ENCODE results near the gene TSPAN18.

The TSPAN18 gene

DNA sequence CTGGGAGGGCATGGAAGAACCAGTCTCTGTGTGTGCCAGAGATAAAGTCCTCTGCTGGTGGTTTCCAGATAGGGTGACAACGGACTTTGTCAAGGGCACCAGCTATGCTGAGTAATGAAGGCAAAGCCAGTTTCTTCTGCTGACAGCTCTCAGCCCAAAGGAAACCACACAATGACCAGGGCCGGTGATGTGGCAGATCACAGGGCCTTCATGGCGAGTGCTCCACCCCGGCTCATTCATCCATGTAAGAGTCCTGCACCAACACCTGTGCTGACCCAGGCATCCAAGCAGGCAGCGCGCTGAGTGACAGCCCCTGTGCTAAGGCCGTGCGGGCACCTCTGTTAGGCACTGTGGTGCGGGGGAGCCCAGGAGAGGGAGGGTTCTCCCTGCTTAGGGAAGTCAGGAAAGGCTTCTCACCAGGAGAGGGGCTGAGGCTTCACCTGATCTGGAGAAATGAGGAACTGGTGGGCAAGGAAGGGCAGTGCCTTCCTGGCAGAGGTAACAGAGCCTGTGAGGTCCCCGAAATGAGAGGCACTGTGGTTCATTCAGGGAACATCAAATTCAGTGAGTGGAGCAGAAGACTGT lies 190.1 kb downstream of the TSPAN18 start:
- DNase-seq (ENCODE audit: low spot score) = no peak

DNA sequence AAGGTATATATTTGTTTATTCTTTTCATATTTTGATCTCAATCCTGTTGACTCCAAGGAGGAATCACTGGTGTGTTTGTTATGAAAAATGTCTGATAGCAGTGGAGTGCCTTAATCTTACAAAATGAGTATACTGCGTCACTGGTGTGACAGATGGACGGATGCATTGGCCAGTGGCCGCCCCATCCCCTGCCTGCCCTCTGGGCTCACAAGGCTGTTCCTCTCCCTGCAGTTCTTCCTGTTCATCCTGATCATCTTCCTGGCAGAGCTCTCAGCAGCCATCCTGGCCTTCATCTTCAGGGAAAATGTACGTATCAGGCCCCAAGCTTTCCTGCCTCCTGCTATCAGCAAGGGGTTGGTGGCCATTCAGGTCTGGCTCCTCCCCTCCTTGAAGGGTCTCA lies 191.0 kb downstream of the TSPAN18 start:
- no peak for DNase-seq (ENCODE audit: low spot score)

- no peak for DNase-seq (ENCODE audit: low spot score)
Observed at GRCh38 chr11:44920451-44920850, 193.7 kb downstream of the TSPAN18 start.

DNA sequence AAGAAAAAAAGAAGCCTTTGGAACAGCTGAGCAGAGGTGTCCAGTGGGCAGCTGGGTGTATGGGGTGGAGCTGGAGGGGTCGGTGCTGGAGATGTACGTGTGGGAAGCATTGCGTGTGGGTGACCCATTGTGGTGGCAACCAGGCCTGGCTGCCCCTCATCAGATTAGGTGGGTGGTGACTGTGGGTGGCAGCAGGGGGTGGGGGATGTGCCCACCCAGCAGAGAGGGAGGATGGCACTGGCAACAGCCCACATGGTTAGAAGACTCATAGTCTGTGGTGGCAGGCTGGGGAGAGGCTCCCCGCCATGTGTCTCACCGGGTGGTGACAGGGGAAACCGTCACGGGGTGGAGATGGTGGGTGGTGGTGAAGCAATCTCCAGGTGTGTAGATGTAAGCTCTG lies 196.4 kb downstream of the TSPAN18 start:
- no peak for DNase-seq (ENCODE audit: low spot score)

GRCh38 chr11:44923806-44924205 lies 197.0 kb downstream of the TSPAN18 start:
- DNase-seq (ENCODE audit: low spot score) = no peak

DNA sequence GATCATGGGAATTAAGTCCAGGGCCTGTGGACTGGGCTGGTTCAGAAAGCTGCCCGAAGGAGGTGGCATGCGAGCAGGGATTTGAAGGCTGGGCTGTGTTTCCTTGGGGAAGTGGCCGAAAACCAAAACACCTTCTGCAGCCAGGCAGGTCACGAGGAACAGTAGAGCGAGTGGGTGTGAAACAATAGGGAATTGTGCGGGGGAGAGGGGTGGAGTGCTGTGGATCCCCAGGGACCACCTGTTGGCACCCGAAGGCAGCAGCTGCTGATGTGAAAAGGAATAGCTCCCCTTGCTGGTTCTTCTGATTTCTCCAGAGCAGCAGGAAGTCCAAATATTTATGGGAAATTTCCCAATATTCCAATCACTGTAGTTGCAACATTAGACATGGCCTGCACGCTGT lies 199.3 kb downstream of the TSPAN18 start:
- no peak for DNase-seq (ENCODE audit: low spot score)

- peak; percentile 92 for DNase-seq (ENCODE audit: low spot score)
Observed at GRCh38 chr11:44927174-44927661, 200.5 kb downstream of the TSPAN18 start.

GRCh38 chr11:44928144-44928543 lies 201.4 kb downstream of the TSPAN18 start:
- DNase-seq (ENCODE audit: low spot score) = no peak

DNA sequence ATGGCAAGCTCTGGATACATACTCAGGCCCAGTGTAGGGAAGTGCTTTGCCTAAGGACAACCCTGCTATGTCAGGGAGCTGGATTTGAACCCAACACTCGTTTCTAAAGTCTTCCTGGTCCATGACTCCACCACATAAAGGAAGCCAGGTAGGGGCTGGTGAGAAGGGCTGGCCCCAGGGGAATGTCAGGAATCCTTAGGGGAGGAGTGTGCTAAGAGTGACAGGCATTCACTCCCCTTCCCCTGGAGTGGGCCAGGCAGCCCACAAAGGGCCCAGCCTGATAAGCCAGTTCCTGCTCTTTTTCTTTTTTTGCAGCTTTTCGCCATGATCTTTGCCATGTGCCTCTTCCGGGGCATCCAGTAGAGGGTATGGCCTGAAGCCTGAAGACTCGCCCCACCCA lies 202.1 kb downstream of the TSPAN18 start:
- no peak for DNase-seq (ENCODE audit: low spot score)

GRCh38 chr11:44930588-44931302 lies 204.0 kb downstream of the TSPAN18 start:
- no peak for DNase-seq (ENCODE audit: low spot score)

GRCh38 chr11:44931466-44931865 lies 204.7 kb downstream of the TSPAN18 start:
- DNase-seq (ENCODE audit: low spot score) = no peak

DNA sequence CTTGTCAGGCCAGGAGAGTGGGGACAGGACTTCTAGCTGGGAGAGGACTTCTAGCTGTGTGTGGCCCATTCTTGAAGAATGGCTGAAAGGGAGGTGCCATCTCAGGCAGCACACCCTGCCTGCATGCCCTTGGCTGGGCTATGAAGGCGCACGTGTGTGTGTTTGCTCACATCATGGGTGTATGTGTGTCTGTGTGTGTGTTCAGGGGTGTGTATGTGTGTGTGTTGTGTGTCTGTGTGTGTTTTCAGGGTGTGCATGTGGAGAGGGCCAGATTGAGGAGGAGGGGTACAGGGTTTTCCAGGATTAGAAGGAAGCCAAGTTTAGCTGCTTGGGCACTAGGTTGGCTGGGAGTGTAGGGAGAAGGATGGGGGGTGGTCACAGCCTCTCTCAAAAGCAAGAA lies 207.3 kb downstream of the TSPAN18 start:
- DNase-seq (ENCODE audit: low spot score) = no peak

- no peak for DNase-seq (ENCODE audit: low spot score)
Observed at GRCh38 chr11:44934735-44935250, 208.0 kb downstream of the TSPAN18 start.

DNA sequence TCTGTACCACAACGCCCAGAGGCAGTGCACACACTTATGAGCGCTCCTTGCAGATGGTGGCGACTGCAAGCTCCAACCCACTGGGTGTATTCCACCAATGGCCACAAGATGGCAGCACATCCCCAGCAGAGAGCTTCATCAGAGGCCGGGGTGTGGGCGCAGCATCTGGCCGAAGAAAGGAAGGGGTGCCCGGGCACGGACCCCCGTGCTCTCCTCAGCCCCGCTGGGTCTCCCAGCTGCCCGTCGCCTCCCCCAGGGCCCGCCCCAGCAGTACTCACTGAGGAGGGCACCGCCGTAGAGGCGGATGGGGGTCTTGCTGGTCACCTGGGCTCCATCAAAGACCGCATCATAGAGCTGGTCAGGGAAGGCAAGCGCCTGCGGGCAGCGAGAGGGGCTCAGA lies 209.8 kb downstream of the TSPAN18 start:
- DNase-seq (ENCODE audit: low spot score) = peak; percentile 87

GRCh38 chr11:44936951-44937543 lies 210.3 kb downstream of the TSPAN18 start:
- no peak for DNase-seq (ENCODE audit: low spot score)

- no peak for DNase-seq (ENCODE audit: low spot score)
Observed at GRCh38 chr11:44938066-44938691, 211.4 kb downstream of the TSPAN18 start.

- no peak for DNase-seq (ENCODE audit: low spot score)
Observed at GRCh38 chr11:44939673-44940395, 213.1 kb downstream of the TSPAN18 start.

- DNase-seq (ENCODE audit: low spot score) = no peak
Observed at GRCh38 chr11:44940404-44940803, 213.6 kb downstream of the TSPAN18 start.

- no peak for DNase-seq (ENCODE audit: low spot score)
Observed at GRCh38 chr11:44940835-44941234, 214.1 kb downstream of the TSPAN18 start.

GRCh38 chr11:44941259-44942021 lies 214.7 kb downstream of the TSPAN18 start:
- DNase-seq (ENCODE audit: low spot score) = no peak
